Activated T-helper 9 cell treated with anti-CD3 and anti-CD28 coated beads, Interleukin-2, amount 50 U/mL, for 16 hours (primary cell): ENCODE results near the gene FAM187B.

Source experiments
- DNase-seq: peaks from one replicate; pipeline ENCODE4 v3.0.0-alpha.2; 2020; ENCODE audit warnings: low read depth

The FAM187B gene

DNA sequence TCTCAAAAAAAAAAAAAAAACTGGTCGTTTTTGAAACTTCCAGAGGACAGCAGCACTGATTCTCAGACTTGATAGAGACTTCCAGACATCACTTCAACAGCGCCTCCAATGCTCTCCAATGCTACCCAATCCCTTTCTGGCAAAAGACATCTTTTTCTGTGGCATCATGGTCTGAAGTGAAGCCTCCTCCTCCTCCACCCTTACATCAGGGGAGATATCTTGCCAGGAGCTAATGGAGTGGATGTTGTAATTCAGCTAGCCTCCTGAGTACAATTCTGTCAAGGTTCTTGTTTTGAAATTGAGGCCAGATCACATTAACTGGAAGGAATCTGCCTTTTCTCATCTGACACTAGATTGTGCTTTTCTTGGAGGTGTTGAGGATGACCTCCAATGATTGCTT lies 49.8 kb downstream of the FAM187B start:
- DNase-seq: no peak

DNA sequence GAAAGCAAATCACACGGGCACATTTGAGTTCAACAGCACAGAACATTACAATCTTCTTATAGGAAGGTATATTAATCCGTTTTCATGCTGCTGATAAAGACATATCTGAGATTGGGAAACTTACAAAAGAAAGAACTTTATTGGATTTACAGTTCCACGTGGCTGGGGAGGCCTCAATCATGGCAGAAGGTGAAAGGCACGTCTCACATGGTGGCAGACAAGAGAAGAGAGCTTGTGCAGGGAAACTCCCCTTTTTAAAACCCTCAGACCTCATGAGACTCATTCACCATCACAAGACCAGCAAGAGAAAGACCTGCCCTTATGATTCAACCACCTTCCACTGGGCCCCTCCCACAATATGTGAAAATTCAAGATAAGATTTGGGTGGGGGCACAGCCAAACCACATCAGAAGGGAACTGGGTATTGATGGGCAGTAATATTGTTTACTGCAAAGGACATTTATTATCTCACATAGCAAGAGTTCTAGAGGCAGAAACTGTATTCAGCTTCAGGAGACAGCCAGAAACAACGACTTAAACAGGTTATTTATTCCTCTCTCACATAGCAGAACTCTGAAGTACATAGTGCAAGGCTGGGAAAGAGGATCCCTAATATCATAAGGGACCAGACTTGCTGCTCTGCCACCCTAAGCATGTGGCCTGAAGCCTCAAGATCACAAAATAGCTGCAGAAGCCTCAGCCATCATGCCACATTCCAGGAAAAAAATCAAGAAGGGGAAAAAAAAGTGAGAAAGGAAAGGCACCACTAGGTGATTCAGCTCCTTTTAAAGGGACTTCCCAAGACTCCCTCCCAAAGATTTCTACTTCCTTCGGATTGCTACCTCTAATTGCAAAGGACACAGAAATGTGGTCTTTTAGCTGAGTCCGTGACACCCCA lies 50.9 kb downstream of the FAM187B start:
- DNase-seq: no peak

DNA sequence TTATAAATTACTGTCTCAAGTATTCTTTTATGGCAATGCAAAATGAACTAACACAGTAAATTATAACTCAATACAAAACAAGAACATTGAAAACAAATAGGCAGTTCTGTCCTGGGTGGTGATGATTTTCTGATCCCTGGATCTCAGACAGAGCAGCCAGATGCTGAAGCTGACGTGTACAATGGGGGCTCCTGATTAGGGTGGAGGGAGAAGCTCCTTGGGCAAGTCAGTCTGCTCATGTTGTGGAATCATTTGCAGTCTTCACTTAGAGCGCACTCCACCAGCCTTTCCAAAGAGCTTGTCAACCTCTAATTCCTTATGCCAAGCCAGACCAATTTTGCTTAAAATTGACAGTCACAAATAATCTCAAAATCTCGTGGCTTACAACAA lies 52.4 kb downstream of the FAM187B start:
- no peak for DNase-seq
